OCI-LY1 (cell line): ENCODE data around the gene SH3BP1.

Experiments used
- H2AFZ ChIP-seq: fragments of 200-600 bp; sonication (generic), shearing (Covaris generic); 2 replicates; pipeline ENCODE4 v1.6.0; 2014; ENCODE audit warnings: antibody characterized with exemption, mild to moderate bottlenecking, low read length
- H3F3A ChIP-seq: fragments of 200-600 bp; sonication (generic), shearing (Covaris generic); 2 replicates; pipeline ENCODE4 v1.6.0; 2014; ENCODE audit warnings: mild to moderate bottlenecking, antibody characterized with exemption, low read length, moderate library complexity; ENCODE audit not compliant: insufficient read depth
- H3K27ac ChIP-seq: fragments of 200-600 bp; sonication (generic); 2 replicates; pipeline ENCODE4 v1.5.1; 2014; ENCODE audit warnings: low read length, mixed run types, mild to moderate bottlenecking, low read depth; ENCODE audit not compliant: poor library complexity, severe bottlenecking
- H3K27me3 ChIP-seq: fragments of 200-600 bp; sonication (generic); 2 replicates; pipeline ENCODE4 v1.6.0; 2014; ENCODE audit warnings: antibody characterized with exemption, mild to moderate bottlenecking, low read length, moderate library complexity; ENCODE audit not compliant: insufficient read depth
- H3K36me3 ChIP-seq: fragments of 200-600 bp; sonication (generic); 2 replicates; pipeline ENCODE4 v1.6.1; 2014; ENCODE audit warnings: mild to moderate bottlenecking, antibody characterized with exemption, low read length, moderate library complexity, mixed read lengths; ENCODE audit not compliant: insufficient read depth
- H3K4me1 ChIP-seq: fragments of 200-600 bp; sonication (generic); 2 replicates; pipeline ENCODE4 v1.5.1; 2014; ENCODE audit warnings: mild to moderate bottlenecking, low read length, moderate library complexity; ENCODE audit not compliant: insufficient read depth, severe bottlenecking
- H3K4me2 ChIP-seq: fragments of 200-600 bp; sonication (generic), shearing (Covaris generic); 2 replicates; pipeline ENCODE4 v1.6.1; 2014; ENCODE audit warnings: low read length
- H3K4me3 ChIP-seq: fragments of 200-600 bp; sonication (generic); 2 replicates; pipeline ENCODE4 v1.5.1; 2014; ENCODE audit warnings: low read length, low read depth, mild to moderate bottlenecking, mixed read lengths; ENCODE audit not compliant: poor library complexity, severe bottlenecking
- H3K79me2 ChIP-seq: fragments of 200-600 bp; shearing (Covaris generic); 2 replicates; pipeline ENCODE4 v1.6.1; 2016; ENCODE audit warnings: mixed run types, low read length, mixed read lengths; ENCODE audit not compliant: insufficient read depth
- H3K9ac ChIP-seq: fragments of 200-600 bp; sonication (generic), shearing (Covaris generic); 2 replicates; pipeline ENCODE4 v1.6.1; 2014; ENCODE audit warnings: mild to moderate bottlenecking, low read length, mixed read lengths
- H3K9me2 ChIP-seq: fragments of 200-600 bp; sonication (generic), shearing (Covaris generic); 2 replicates; pipeline ENCODE4 v1.6.1; 2014; ENCODE audit warnings: low read depth, mild to moderate bottlenecking, low read length, mixed read lengths
- H3K9me3 ChIP-seq: fragments of 200-600 bp; shearing (Covaris generic); 2 replicates; pipeline ENCODE4 v1.6.1; 2014; ENCODE audit warnings: low read length, mixed read lengths
- H4K20me1 ChIP-seq: fragments of 200-600 bp; sonication (generic), shearing (Covaris generic); 2 replicates; pipeline ENCODE4 v1.6.0; 2016; ENCODE audit warnings: mild to moderate bottlenecking, low read length; ENCODE audit not compliant: insufficient read depth
- EZH2 ChIP-seq: fragments of 200-600 bp; sonication (generic), shearing (Covaris generic); IDR thresholded peaks from 2 replicates; pipeline ENCODE4 v1.8.0; 2017; ENCODE audit warnings: borderline replicate concordance, mixed run types, mild to moderate bottlenecking, antibody characterized with exemption, low read length, moderate library complexity, mixed read lengths
- TF ChIP-seq, protein P1 (sequence below): fragments of 200-600 bp; sonication (generic), shearing (Covaris generic); IDR thresholded peaks from 2 replicates; pipeline ENCODE4 v1.5.1; 2017; ENCODE audit warnings: mild to moderate bottlenecking, antibody characterized with exemption, low read length, moderate library complexity, mixed read lengths

The SH3BP1 gene

DNA sequence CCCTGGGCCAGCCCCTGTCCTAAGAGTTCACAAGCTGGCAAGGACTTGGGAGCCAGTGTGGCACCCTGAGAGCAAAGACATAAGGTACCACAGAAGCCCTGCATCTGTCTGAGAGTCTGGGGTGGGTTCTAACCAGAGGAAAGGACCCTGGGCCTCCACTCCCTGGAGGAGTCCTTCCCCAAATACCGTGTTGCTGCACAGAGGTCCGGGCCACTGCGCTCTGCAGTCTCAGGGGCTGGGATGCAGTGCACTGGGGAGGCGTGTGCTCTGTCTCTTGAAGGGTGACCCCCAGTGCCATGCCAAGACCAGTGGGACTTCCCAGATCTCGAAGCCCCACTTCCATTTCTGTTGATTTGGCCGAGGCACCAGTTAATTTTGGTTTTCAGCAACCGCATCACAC is 4.3 kb upstream of the SH3BP1 start:
- peak overlapping the region; percentile 79 for H3K27ac ChIP-seq
- H3K9me2 ChIP-seq = no peaks in the 10 kb centered on the region
- peaks cover 26% of the 10 kb centered on the region; the same call in 1 of the 2 replicates for H3K36me3 ChIP-seq
- no peaks in the 10 kb centered on the region for H4K20me1 ChIP-seq
- no peak overlapping the region for H3K4me2 ChIP-seq
- no peaks in the 10 kb centered on the region for H3K79me2 ChIP-seq
- no peaks in the 10 kb centered on the region for H3K27me3 ChIP-seq
- H3K9ac ChIP-seq = no peak overlapping the region
- no peaks in the 10 kb centered on the region for H3F3A ChIP-seq
- H2AFZ ChIP-seq = no peak overlapping the region
- H3K4me1 ChIP-seq = peaks cover 35% of the 10 kb centered on the region
- TF ChIP-seq, protein P1, sequence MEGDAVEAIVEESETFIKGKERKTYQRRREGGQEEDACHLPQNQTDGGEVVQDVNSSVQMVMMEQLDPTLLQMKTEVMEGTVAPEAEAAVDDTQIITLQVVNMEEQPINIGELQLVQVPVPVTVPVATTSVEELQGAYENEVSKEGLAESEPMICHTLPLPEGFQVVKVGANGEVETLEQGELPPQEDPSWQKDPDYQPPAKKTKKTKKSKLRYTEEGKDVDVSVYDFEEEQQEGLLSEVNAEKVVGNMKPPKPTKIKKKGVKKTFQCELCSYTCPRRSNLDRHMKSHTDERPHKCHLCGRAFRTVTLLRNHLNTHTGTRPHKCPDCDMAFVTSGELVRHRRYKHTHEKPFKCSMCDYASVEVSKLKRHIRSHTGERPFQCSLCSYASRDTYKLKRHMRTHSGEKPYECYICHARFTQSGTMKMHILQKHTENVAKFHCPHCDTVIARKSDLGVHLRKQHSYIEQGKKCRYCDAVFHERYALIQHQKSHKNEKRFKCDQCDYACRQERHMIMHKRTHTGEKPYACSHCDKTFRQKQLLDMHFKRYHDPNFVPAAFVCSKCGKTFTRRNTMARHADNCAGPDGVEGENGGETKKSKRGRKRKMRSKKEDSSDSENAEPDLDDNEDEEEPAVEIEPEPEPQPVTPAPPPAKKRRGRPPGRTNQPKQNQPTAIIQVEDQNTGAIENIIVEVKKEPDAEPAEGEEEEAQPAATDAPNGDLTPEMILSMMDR = no peak
- TF ChIP-seq EZH2 = no peak
- no peak overlapping the region for H3K4me3 ChIP-seq
- no peaks in the 10 kb centered on the region for H3K9me3 ChIP-seq

DNA sequence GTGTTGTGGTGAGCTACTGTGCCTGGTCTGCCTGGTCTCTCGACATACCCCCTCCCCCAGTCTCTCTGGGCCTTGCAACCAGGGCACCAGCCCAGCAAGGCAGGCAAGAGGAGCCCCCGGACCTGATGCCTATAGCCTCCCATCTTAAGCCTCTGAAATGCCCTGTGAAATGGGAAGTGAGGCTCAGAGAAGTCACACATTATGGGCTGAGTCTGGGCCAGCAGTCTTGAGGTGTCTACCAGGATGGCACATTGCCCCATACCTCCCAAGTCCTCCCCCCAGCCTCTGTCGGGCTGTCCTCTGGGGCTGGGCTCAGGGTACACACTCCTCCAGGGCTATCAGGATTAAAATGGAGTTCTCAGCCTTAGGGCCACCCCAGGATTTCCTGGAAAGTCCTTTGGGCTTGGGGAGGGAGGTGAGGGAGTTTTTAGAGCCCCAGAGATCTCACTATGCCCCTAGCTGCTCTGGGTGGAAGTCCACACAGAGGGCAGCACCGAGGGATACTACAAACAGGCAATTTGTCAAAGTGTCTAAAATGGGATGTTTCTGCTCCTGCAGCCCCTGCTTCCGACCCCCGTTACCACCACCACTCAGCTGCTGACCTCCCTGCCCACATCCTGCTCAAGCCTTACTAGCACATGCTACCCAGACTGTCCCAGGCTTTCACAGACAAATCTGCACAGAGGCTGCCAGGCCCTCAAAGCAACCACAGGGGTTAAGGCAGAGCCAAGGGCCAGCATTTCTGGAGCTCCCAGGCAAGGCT is 3.1 kb upstream of the SH3BP1 start:
- no peaks in the 10 kb centered on the region for H3F3A ChIP-seq
- no peaks in the 10 kb centered on the region for H4K20me1 ChIP-seq
- no peaks in the 10 kb centered on the region for H3K79me2 ChIP-seq
- H3K9ac ChIP-seq = no peak overlapping the region
- no peaks in the 10 kb centered on the region for H3K27me3 ChIP-seq
- TF ChIP-seq, protein P1 = no peak; the same call in 1 of the 2 replicates
- TF ChIP-seq EZH2 = no peak
- H3K4me3 ChIP-seq = no peak overlapping the region
- H3K27ac ChIP-seq = peak overlapping the region; percentile 39
- H3K4me2 ChIP-seq = no peak overlapping the region
- no peaks in the 10 kb centered on the region for H3K9me2 ChIP-seq
- no peak overlapping the region for H2AFZ ChIP-seq
- peaks cover 44% of the 10 kb centered on the region for H3K4me1 ChIP-seq
- peaks cover 22% of the 10 kb centered on the region; the same call in 1 of the 2 replicates for H3K36me3 ChIP-seq
- no peaks in the 10 kb centered on the region for H3K9me3 ChIP-seq

DNA sequence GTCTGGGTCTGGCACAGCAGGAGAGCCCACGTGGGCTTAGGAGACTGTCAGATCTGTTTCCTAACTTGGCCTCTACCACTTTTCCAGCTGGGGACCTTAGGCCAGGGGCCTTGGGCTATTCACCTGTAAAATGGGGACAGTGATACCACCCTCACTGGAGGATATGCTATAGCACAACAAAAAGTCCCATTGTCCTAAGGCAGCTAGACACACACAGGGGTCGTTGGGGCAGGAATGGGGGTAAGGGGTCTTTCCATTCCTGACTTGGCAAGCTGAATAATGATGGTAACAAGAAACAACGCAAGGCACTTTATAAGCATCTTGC is 2.6 kb upstream of the SH3BP1 start:
- Histone ChIP-seq H3K4me2 (no peak overlapping the region), H3K9ac (no peak overlapping the region), H3K9me2 (no peaks in the 10 kb centered on the region), H3K4me1 (peaks cover 44% of the 10 kb centered on the region), H3K36me3 (peaks cover 21% of the 10 kb centered on the region; the same call in 1 of the 2 replicates), H3K4me3 (no peak overlapping the region), H3K27me3 (no peaks in the 10 kb centered on the region), H3F3A (peaks cover 3% of the 10 kb centered on the region; the same call in 1 of the 2 replicates), H2AFZ (no peak overlapping the region), H3K79me2 (no peaks in the 10 kb centered on the region), H4K20me1 (no peaks in the 10 kb centered on the region), H3K9me3 (no peaks in the 10 kb centered on the region), H3K27ac (no peak overlapping the region)
- TF ChIP-seq, protein P1 = no peak
- no peak for TF ChIP-seq EZH2
